GM12801 (cell line): Measurements from ENCODE around the gene LMF1.

ENCODE experiments used
- TF ChIP-seq, protein P1 (sequence below): IDR thresholded peaks from one replicate; pipeline ENCODE4 v1.5.1; 2011; ENCODE audit warnings: control low read depth; ENCODE audit not compliant: insufficient read length; ENCODE audit errors: extremely low read depth

LMF1 gene

DNA sequence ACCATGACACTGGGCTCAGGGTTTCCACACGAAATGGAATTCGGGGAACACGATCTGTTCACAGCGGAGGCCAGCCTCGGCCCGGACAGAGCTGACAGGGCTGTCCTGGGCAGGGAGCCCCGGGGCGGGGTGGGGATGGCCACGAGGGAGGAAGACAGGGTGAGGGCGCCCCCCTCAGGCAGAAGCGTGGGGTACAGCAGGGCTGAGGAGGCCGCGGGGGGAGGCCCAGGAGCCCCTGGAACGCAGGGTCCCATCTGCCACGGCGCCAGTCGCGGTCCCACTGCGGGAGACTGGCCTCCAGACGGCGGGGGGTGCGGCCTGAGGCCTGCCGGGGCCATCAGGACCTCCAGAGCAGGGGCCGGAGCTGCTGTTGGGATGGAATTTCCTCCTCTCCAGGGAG, 75.9 kb downstream of the LMF1 start:
- TF ChIP-seq, protein P1, sequence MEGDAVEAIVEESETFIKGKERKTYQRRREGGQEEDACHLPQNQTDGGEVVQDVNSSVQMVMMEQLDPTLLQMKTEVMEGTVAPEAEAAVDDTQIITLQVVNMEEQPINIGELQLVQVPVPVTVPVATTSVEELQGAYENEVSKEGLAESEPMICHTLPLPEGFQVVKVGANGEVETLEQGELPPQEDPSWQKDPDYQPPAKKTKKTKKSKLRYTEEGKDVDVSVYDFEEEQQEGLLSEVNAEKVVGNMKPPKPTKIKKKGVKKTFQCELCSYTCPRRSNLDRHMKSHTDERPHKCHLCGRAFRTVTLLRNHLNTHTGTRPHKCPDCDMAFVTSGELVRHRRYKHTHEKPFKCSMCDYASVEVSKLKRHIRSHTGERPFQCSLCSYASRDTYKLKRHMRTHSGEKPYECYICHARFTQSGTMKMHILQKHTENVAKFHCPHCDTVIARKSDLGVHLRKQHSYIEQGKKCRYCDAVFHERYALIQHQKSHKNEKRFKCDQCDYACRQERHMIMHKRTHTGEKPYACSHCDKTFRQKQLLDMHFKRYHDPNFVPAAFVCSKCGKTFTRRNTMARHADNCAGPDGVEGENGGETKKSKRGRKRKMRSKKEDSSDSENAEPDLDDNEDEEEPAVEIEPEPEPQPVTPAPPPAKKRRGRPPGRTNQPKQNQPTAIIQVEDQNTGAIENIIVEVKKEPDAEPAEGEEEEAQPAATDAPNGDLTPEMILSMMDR = no peak

DNA sequence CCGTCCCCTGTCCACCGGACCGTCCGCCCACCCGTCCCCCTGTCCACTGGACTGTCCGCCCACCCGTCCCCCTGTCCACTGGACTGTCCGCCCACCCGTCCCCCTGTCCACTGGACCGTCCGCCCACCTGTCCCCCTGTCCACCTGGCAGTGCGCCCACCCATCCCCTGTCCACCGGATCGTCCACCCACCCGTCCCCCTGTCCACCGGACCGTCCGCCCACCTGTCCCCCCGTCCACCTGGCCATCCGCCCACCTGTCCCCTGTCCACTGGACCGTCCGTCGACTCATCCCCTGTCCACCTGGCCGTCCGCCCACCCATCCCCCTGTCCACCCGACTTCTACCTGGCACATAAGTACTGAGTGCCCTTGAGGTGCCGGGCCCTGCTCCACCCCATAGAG, 76.6 kb downstream of the LMF1 start:
- TF ChIP-seq, protein P1 = no peak

DNA sequence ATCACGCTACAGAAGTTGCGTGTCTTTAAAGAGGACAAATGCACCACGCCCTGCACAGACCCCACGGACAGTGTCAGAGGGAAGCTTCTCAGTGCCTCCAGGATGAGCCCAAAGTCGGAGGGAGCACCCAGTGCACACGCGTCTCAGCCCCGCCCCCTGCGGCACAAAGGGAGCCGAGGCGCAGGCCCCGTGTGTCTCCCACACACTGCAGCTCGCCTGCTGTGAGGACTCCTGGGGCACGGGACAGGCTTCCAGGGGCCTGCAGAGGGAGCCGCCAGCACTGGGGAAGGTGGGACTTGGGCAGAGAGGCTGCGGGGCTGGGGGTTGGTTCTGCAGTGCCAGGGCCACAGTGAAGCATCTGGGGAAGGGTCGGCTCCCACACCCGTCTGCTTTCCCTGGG, 77.4 kb downstream of the LMF1 start:
- TF ChIP-seq, protein P1 = no peak

DNA sequence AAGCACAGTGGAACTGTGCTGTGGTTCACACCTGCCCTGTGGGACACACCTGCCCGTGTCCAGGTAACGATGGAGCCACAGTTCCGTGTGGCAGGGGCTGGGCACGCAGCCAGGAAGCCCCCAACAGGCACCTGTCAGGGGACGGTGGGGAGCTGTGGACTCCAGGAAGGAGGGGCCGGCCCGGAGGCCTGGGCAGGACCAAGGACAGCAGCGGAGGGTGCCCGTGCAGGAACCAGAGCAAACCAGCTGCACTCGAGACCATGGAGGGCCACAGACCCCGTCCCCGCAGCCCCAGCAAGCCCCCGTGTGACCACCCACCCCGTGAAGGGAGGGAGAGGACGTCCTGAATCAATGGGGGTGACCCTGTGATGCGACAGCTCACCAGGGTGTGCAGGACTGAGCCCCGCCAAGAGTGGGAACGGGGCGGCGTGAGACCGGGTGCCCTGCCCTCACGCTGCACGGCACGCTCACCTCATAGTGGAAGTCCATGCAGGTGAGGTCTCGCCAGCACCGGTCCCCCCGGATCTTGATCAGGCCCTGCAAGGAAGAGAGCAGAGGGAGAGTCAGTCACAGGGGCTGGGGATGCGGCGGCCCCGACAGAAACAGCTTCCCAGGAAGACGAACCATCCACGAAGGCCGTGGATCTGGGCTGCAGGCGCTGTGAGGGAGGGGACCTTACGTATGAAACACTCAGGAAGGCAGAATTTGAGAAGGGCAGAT, 78.1 kb downstream of the LMF1 start:
- TF ChIP-seq, protein P1 = no peak

DNA sequence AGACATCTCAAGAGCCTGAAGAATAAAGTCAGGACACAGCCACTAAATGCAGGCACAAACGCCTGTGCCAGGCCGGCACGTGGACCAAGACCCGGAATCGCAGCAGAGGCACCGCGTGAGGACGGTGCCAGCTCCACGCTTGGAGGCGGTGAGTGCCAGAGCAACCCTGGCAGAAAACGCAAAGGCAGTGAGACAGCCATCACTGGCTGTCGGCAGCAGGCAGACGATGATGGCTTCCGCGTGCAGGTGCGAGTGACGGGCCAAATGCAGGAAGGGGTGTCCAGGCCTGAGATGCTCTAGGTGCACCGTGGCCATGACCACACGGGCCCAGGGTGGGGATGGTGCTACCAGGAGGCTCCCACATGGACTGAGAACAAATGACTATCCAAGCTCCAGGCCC, 78.8 kb downstream of the LMF1 start:
- TF ChIP-seq, protein P1 = no peak

DNA sequence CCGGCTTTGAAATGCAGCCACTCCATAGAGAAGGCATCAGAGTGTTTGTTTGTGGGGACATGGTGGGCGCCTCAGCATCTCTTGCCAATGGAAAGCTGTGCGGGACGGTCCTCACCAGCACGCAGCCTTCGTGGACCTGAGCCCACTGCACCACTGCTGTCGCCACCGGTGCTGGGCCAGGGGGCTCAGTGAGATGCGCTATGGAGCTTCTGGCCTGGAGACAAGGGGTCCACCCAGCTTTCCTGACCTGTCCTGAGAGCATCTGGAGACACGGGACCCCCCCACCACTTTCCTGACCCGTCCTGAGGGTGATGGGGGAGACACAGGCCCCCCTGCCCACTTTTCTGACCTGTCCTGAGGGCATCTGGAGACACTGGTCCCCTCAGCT, 79.4 kb downstream of the LMF1 start:
- TF ChIP-seq, protein P1 = no peak

DNA sequence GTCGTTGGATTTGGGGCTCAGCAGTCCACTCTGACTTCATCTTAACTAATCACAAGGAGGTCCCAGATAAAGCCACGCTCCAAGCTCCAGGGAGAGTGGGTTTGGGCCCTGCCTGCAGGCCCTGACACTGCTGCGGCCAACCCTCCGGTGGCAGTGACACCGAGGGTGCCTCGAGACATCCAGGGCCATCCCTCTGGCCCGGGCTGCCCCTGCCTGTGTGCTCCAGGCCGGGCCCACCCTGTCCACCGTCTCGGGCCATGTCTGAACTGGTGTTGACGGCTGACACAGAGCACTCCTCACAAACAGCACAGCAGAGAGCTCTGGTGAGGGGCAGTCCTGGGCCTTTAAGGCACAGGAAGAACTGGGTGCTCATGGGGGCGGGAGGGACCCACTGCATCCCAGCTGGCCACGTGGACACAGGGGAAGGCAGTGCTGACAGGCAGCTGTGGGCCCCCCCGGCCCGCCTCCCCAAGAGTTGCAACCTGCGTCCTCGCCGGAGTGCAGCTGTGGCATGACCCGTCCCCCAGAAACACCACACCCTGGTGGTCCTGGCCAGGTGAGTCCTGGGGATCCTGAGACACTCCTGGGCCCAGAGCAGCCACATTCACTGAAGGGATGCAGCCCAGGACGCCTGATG, 80.0 kb downstream of the LMF1 start:
- TF ChIP-seq, protein P1 = no peak
